SK-N-SH (cell line): ENCODE measurements around the gene SDK1.

Experiments used
- CHD2 ChIP-seq: fragments of 150-350 bp; IDR thresholded peaks from 2 replicates; pipeline ENCODE4 v1.6.1; 2018; ENCODE audit warnings: low read length; ENCODE audit not compliant: partially characterized antibody
- EP300 ChIP-seq, 2 experiments: IDR thresholded peaks; 2 replicates each; pipeline versions ENCODE4 v1.4.0 to v1.6.1; 2012; ENCODE audit warnings: borderline replicate concordance in 1 of 2, low read depth in 1 of 2, low read length in 1 of 2
- EZH2phosphoT487 ChIP-seq: fragments of 200-600 bp; sonication (generic); IDR thresholded peaks from 2 replicates; pipeline ENCODE4 v1.6.1; 2017; ENCODE audit warnings: low read depth, mixed run types, mild to moderate bottlenecking, antibody characterized with exemption, moderate library complexity, borderline replicate concordance
- POLR2AphosphoS5 ChIP-seq: IDR thresholded peaks from 2 replicates; pipeline ENCODE4 v1.6.1; 2012; ENCODE audit warnings: low read depth, low read length
- TAF1 ChIP-seq: IDR thresholded peaks from 2 replicates; pipeline ENCODE4 v1.6.1; 2012; ENCODE audit warnings: low read depth, mild to moderate bottlenecking, low read length, moderate library complexity, borderline replicate concordance
- TF ChIP-seq, protein P1 (sequence below): fragments of 200-600 bp; sonication (generic); IDR thresholded peaks from 2 replicates; pipeline ENCODE4 v1.6.1; 2017; ENCODE audit warnings: antibody characterized with exemption, mild to moderate bottlenecking, moderate library complexity
- TF ChIP-seq, protein P2 (sequence below): IDR thresholded peaks from 2 replicates; pipeline ENCODE4 v1.6.1; 2012; ENCODE audit warnings: mild to moderate bottlenecking, low read depth, low read length, moderate library complexity

DNA sequence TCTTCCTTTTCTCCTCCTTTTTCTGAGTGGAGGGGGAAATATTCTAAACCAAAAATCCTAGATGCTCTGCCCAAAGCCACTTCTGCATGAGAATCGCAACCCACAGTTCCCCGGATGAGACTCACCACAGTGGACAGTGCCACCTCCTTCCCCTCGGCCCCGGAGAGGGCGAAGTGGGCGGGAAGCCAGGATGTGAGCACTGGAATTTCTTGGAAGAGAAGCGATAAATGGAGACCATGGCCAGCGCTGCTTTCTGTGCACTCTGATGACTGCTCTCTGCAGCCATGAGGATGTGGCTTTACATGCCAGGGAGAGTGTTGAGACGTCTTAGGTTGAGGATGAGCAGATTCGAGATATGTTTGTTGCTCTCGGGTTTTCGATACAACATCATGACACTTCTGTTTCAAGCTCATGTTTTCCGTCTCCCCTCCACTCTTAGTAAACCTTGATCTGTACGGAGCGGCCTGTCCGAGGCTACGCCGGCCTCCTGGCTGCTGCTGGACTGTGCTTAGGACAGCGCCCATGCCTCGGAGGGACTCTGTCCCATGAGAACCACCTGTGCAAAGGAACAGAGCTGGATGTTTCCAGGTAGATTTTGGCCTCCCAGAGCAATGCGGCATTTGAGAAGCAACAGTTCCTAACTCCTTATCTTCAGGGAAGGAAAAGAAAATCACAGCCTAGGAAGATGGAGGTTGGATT lies 966.4 kb downstream of the SDK1 start:
- TF ChIP-seq, protein P1, sequence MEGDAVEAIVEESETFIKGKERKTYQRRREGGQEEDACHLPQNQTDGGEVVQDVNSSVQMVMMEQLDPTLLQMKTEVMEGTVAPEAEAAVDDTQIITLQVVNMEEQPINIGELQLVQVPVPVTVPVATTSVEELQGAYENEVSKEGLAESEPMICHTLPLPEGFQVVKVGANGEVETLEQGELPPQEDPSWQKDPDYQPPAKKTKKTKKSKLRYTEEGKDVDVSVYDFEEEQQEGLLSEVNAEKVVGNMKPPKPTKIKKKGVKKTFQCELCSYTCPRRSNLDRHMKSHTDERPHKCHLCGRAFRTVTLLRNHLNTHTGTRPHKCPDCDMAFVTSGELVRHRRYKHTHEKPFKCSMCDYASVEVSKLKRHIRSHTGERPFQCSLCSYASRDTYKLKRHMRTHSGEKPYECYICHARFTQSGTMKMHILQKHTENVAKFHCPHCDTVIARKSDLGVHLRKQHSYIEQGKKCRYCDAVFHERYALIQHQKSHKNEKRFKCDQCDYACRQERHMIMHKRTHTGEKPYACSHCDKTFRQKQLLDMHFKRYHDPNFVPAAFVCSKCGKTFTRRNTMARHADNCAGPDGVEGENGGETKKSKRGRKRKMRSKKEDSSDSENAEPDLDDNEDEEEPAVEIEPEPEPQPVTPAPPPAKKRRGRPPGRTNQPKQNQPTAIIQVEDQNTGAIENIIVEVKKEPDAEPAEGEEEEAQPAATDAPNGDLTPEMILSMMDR: no peak
- TF ChIP-seq, protein P2, sequence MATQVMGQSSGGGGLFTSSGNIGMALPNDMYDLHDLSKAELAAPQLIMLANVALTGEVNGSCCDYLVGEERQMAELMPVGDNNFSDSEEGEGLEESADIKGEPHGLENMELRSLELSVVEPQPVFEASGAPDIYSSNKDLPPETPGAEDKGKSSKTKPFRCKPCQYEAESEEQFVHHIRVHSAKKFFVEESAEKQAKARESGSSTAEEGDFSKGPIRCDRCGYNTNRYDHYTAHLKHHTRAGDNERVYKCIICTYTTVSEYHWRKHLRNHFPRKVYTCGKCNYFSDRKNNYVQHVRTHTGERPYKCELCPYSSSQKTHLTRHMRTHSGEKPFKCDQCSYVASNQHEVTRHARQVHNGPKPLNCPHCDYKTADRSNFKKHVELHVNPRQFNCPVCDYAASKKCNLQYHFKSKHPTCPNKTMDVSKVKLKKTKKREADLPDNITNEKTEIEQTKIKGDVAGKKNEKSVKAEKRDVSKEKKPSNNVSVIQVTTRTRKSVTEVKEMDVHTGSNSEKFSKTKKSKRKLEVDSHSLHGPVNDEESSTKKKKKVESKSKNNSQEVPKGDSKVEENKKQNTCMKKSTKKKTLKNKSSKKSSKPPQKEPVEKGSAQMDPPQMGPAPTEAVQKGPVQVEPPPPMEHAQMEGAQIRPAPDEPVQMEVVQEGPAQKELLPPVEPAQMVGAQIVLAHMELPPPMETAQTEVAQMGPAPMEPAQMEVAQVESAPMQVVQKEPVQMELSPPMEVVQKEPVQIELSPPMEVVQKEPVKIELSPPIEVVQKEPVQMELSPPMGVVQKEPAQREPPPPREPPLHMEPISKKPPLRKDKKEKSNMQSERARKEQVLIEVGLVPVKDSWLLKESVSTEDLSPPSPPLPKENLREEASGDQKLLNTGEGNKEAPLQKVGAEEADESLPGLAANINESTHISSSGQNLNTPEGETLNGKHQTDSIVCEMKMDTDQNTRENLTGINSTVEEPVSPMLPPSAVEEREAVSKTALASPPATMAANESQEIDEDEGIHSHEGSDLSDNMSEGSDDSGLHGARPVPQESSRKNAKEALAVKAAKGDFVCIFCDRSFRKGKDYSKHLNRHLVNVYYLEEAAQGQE: no peak
- no peak for TF ChIP-seq POLR2AphosphoS5
- no peak for TF ChIP-seq EZH2phosphoT487
- no peak for TF ChIP-seq EP300 (IDR thresholded peaks at IDR 0.05; ENCODE audit: borderline replicate concordance in 1 of 2, low read depth in 1 of 2, low read length in 1 of 2)
- TF ChIP-seq CHD2: no peak
- TF ChIP-seq TAF1: no peak
